Panc1 (cell line): ENCODE data around the gene SLC34A1. TPM values are rescaled to one million over a fixed set of nuclear protein-coding genes. Genes with fewer than 3 reads are reported as not detected.

Experiments
- ATAC-seq: fragments of 200-7000 bp; cut with Tn5 transposase; 2 replicates; pipeline ENCODE4 v1.9.1; 2020; ENCODE audit warnings: mild to moderate bottlenecking, moderate library complexity
- BruUV-seq: library from RNA; stranded (reverse); fragments of 400-500 nt; replicated peaks from 2 replicates; lab custom pipeline; 2021; lab: Mats Ljungman, UMichigan
- CTCF ChIA-PET: fragments of 300-600 bp; sonication (Branson Sonifier 250); formaldehyde crosslinking; loops from one replicate; lab custom pipeline; 2022; ENCODE audit warnings: antibody characterized with exemption; lab: Charles Lee
- POLR2A ChIA-PET: fragments of 300-600 bp; sonication (Branson Sonifier 250); formaldehyde crosslinking; loops from one replicate; lab custom pipeline; 2022; ENCODE audit warnings: antibody characterized with exemption; lab: Charles Lee
- DNase-seq: peaks from one replicate; pipeline ENCODE4 v3.0.0-alpha.2; 2010; ENCODE audit warnings: low read depth, low spot score
- H3K27ac ChIP-seq: 2 replicates; pipeline ENCODE4 v1.5.1; 2011; ENCODE audit warnings: mild to moderate bottlenecking, low read length, inconsistent platforms
- H3K27me3 ChIP-seq: fragments of 200-500 bp; sonication (Bioruptor generic); 2 replicates; pipeline ENCODE4 v1.6.0; 2014; ENCODE audit warnings: low read length, inconsistent platforms; ENCODE audit not compliant: control insufficient read depth, insufficient read depth
- H3K36me3 ChIP-seq: fragments of 200-500 bp; sonication (Bioruptor generic); 2 replicates; pipeline ENCODE4 v1.5.1; 2014; ENCODE audit warnings: inconsistent platforms, mild to moderate bottlenecking, low read length, moderate library complexity; ENCODE audit not compliant: control insufficient read depth, insufficient read depth
- H3K4me1 ChIP-seq: 2 replicates; pipeline ENCODE4 v1.5.1; 2011; ENCODE audit warnings: inconsistent platforms, mild to moderate bottlenecking, low read length, moderate library complexity; ENCODE audit not compliant: control insufficient read depth, insufficient read depth
- H3K4me3 ChIP-seq, 2 experiments: 2 replicates each; pipeline ENCODE4 v1.5.1; 2011 to 2012; ENCODE audit warnings: low read depth in 2 of 2, low read length in 2 of 2, mild to moderate bottlenecking in 2 of 2, inconsistent platforms in 1 of 2, moderate library complexity in 1 of 2
- H3K9me3 ChIP-seq: fragments of 200-500 bp; sonication (Bioruptor generic); 2 replicates; pipeline ENCODE4 v1.5.1; 2014; ENCODE audit warnings: low read depth, mild to moderate bottlenecking, inconsistent platforms, low read length, moderate library complexity; ENCODE audit not compliant: control insufficient read depth, insufficient read depth
- CTCF ChIP-seq: fragments of 450-650 bp; IDR thresholded peaks from 2 replicates; pipeline ENCODE4 v1.5.1; 2017; ENCODE audit warnings: mild to moderate bottlenecking
- POLR2AphosphoS5 ChIP-seq: IDR thresholded peaks from 2 replicates; pipeline ENCODE4 v1.6.1; 2012; ENCODE audit warnings: mild to moderate bottlenecking, low read depth, low read length, moderate library complexity
- REST ChIP-seq, 2 experiments: IDR thresholded peaks; 2 replicates each; pipeline ENCODE4 v1.6.1; 2011 to 2012; ENCODE audit warnings: low read depth in 2 of 2, control low read depth in 1 of 2, low read length in 1 of 2, mild to moderate bottlenecking in 1 of 2, moderate library complexity in 1 of 2; ENCODE audit not compliant: insufficient read depth in 1 of 2
- SIN3A ChIP-seq: IDR thresholded peaks from 2 replicates; pipeline ENCODE4 v1.6.1; 2012; ENCODE audit warnings: low read depth, mild to moderate bottlenecking, low read length, moderate library complexity, borderline replicate concordance; ENCODE audit not compliant: insufficient read depth
- TCF7L2 ChIP-seq: IDR thresholded peaks from 2 replicates; pipeline ENCODE4 v1.6.1; 2011; ENCODE audit warnings: mild to moderate bottlenecking, low read depth, low read length, inconsistent platforms
- in situ Hi-C: cut with HindIII; loops from 2 replicates; pipeline ENCODE4 v1.10.0; 2016; ENCODE audit warnings: low sequenced_read_pairs, low pct_unique_long_range_greater_than_20kb
- intact Hi-C: fragments of 100-400 bp; cut with micrococcal nuclease; formaldehyde crosslinking; loops from one replicate; pipeline ENCODE4 v1.10.0; 2022; ENCODE audit not compliant: unreplicated experiment
- total RNA-seq: library from RNA; stranded (reverse); gene quantifications from one replicate; pipeline ENCODE4 v1.2.1, GENCODE V29; 2021; ENCODE audit not compliant: unreplicated experiment

The SLC34A1 gene
- total RNA-seq, 1 experiment from 2014 or later = not detected

- Histone ChIP-seq H3K4me1 (peaks cover 3% of the 10 kb centered on the region; the same call in 1 of the 2 replicates), H3K36me3 (no peaks in the 10 kb centered on the region), H3K4me3 (no peak overlapping the region), H3K9me3 (no peaks in the 10 kb centered on the region), H3K27ac (no peak overlapping the region), H3K27me3 (no peaks in the 10 kb centered on the region)
- in situ Hi-C loops = no loop called here
- POLR2A ChIA-PET = no interaction called here
- CTCF ChIA-PET = no interaction called here
- intact Hi-C loops = no loop called here
- TF ChIP-seq REST (IDR thresholded peaks at IDR 0.05; ENCODE audit: insufficient read depth in 1 of 2, low read depth in 2 of 2, low read length in 1 of 2) (no peak), CTCF (no peak)
- no peak for DNase-seq
- BruUV-seq = no TSS peak
- ATAC-seq = no peak
These were observed 2.3 kb downstream of the SLC34A1 start for GRCh38 chr5:177386542-177386941.

- H3K9me3 ChIP-seq = no peaks in the 10 kb centered on the region
- TF ChIP-seq POLR2AphosphoS5 (no peak), SIN3A (no peak), TCF7L2 (no peak), CTCF (no peak), REST (IDR thresholded peaks at IDR 0.05; ENCODE audit: insufficient read depth in 1 of 2, low read depth in 2 of 2, low read length in 1 of 2) (no peak)
- no TSS peak for BruUV-seq
- no peak overlapping the region for H3K4me3 ChIP-seq
- intact Hi-C loops = no loop called here
- no peaks in the 10 kb centered on the region for H3K27me3 ChIP-seq
- in situ Hi-C loops = no loop called here
- no peak for DNase-seq
- CTCF ChIA-PET = interaction anchor here (0.7 kb wide), 1 partner anchor 16 kb away, joined by 3 read pairs; no protein-coding TSS in a partner anchor
- no peak for ATAC-seq
- H3K4me1 ChIP-seq = peaks cover 3% of the 10 kb centered on the region; the same call in 1 of the 2 replicates
- POLR2A ChIA-PET = no interaction called here
- H3K36me3 ChIP-seq = no peaks in the 10 kb centered on the region
- H3K27ac ChIP-seq = no peak overlapping the region
These were observed 3.2 kb downstream of the SLC34A1 start for GRCh38 chr5:177387405-177387804.
